Body of pancreas (tissue), 4 donors: ENCODE measurements around the gene NPHP3.

Experiments used
- POLR2A ChIP-seq, 3 donors: fragments of 450-650 bp; IDR thresholded peaks; one replicate each; pipeline ENCODE4 v1.6.1; 2016; ENCODE audit warnings: antibody characterized with exemption in 3 of 3, mild to moderate bottlenecking in 2 of 3
- TF ChIP-seq, protein P1 (sequence below), 7 experiments: fragments of 450-650 bp in 4 of 7; fragments of 200-600 bp in 3 of 7; sonication (generic) in 3 of 7; IDR thresholded peaks; one replicate each; pipeline ENCODE4 v1.5.1; 2016 to 2019; ENCODE audit warnings: antibody characterized with exemption in 7 of 7

DNA sequence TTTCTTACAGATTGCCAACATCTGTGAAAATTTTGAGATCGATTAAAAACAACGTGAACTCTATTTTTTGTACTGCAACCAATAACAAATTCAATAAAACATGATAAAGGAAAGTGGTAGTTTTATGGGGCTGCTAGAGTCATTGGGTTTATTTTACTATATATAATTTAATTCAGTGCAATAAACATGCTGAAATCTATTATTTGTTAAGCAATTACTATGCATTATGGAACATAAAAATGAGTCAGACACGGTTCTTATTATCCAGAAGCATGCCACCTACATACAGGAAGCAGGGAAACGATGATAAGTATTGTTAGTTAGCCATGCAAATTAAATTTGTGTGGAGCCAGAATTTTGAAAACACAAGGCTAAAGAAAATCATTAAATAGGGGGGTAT, 27.2 kb downstream of the NPHP3 start:
- no peak for TF ChIP-seq POLR2A (IDR thresholded peaks at IDR 0.05)
- TF ChIP-seq, protein P1, sequence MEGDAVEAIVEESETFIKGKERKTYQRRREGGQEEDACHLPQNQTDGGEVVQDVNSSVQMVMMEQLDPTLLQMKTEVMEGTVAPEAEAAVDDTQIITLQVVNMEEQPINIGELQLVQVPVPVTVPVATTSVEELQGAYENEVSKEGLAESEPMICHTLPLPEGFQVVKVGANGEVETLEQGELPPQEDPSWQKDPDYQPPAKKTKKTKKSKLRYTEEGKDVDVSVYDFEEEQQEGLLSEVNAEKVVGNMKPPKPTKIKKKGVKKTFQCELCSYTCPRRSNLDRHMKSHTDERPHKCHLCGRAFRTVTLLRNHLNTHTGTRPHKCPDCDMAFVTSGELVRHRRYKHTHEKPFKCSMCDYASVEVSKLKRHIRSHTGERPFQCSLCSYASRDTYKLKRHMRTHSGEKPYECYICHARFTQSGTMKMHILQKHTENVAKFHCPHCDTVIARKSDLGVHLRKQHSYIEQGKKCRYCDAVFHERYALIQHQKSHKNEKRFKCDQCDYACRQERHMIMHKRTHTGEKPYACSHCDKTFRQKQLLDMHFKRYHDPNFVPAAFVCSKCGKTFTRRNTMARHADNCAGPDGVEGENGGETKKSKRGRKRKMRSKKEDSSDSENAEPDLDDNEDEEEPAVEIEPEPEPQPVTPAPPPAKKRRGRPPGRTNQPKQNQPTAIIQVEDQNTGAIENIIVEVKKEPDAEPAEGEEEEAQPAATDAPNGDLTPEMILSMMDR (IDR thresholded peaks at IDR 0.05), result no peak
